ENCODE results near the gene BBS5.
"Not testable (repeated sequence)": the region's sequence is repeated elsewhere in the genome, so short reads cannot be mapped to it uniquely, and the experiment has no call there.

DNA sequence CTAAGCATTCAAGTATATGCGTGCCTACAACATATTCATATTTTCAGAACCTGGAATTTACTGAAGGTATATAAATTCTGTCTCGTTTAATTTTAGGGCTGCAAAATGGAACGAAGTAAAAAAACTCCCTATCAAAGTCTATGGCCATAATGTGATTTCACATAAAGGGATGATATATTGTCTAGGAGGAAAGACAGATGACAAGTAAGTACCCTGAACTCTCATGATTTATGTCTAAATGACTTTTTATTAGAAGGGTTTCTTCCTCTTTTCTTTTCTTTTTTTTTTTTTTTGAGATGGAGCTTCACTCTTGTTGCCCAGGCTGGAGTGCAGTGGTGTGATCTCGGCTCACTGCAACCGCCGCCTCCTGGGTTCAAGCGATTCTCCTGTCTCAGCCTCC lies 35.5 kb downstream of the BBS5 start:
- TF ChIP-seq POLR2AphosphoS5 (IDR thresholded peaks at IDR 0.05; ENCODE audit: low read depth, low read length); TAF1 (IDR thresholded peaks at IDR 0.05; ENCODE audit: borderline replicate concordance, low read depth, low read length); POLR2A (IDR thresholded peaks at IDR 0.05; ENCODE audit: low read depth, low read length): not testable (repeated sequence)

Measured in GM12892 (cell line).